Esophagus muscularis mucosa (tissue), 4 donors: Measurements from ENCODE around the gene CCDC137. TPM values are rescaled to one million over a fixed set of nuclear protein-coding genes. Genes with fewer than 3 reads are reported as not detected.

Source experiments
- DNase-seq: peaks from one replicate; pipeline ENCODE4 v3.0.0-alpha.2; 2017; ENCODE audit errors: extremely low spot score
- H3K27ac ChIP-seq, 4 donors: fragments of 200-600 bp; sonication (generic); replicated peaks in 1 of 4; 1 replicate in 3 of 4; 2 replicates in 1 of 4; pipeline ENCODE4 v1.5.1; 2016 to 2019; ENCODE audit warnings: mild to moderate bottlenecking in 1 of 4
- H3K27me3 ChIP-seq, 4 donors: fragments of 200-600 bp; sonication (generic); one replicate each; pipeline versions ENCODE4 v1.5.1 to v1.6.0; 2016 to 2019
- H3K36me3 ChIP-seq, 4 donors: fragments of 200-600 bp; sonication (generic); one replicate each; pipeline ENCODE4 v1.5.1; 2016 to 2019
- H3K4me1 ChIP-seq, 4 donors: fragments of 200-600 bp; sonication (generic); one replicate each; pipeline ENCODE4 v1.5.1; 2016 to 2019
- H3K4me3 ChIP-seq, 4 donors: fragments of 200-600 bp; sonication (generic); 1 replicate in 2 of 4; 2 replicates in 2 of 4; pipeline ENCODE4 v1.5.1; 2016 to 2019; ENCODE audit warnings: mild to moderate bottlenecking in 4 of 4, moderate library complexity in 1 of 4
- H3K9me3 ChIP-seq, 4 donors: fragments of 200-600 bp; sonication (generic); 1 replicate in 3 of 4; 2 replicates in 1 of 4; pipeline ENCODE4 v1.5.1; 2016 to 2019
- CTCF ChIP-seq, 3 experiments: fragments of 200-600 bp in 2 of 3; fragments of 450-650 bp in 1 of 3; sonication (generic) in 2 of 3; IDR thresholded peaks; one replicate each; pipeline ENCODE4 v1.5.1; 2017 to 2019; ENCODE audit warnings: antibody characterized with exemption in 3 of 3, mild to moderate bottlenecking in 2 of 3, moderate library complexity in 1 of 3
- EP300 ChIP-seq: sonication (generic); formaldehyde crosslinking; IDR thresholded peaks from one replicate; pipeline ENCODE4 v1.6.1; 2017; ENCODE audit warnings: antibody characterized with exemption
- POLR2A ChIP-seq: fragments of 450-650 bp; IDR thresholded peaks from one replicate; pipeline ENCODE4 v1.6.1; 2017; ENCODE audit warnings: antibody characterized with exemption, moderate library complexity, mild to moderate bottlenecking, low read depth
- POLR2AphosphoS5 ChIP-seq, 2 donors: sonication (generic); formaldehyde crosslinking; IDR thresholded peaks; one replicate each; pipeline ENCODE4 v1.6.1; 2017; ENCODE audit warnings: antibody characterized with exemption in 2 of 2
- WGBS: methylation state at CpG from one replicate; pipeline ENCODE4 v1.1.5; 2018; 5-methylcytosine and 5-hydroxymethylcytosine counted together
- intact Hi-C: fragments of 100-400 bp; cut with DNase I; formaldehyde crosslinking; loops from one replicate; pipeline ENCODE4 v1.15.1; 2023
- total RNA-seq, 4 donors: library from RNA; depleted of rRNA; stranded (reverse); fragments of >200 nt; gene quantifications; one replicate each; pipeline versions ENCODE4 v1.1.0 to v1.2.1, GENCODE V29; 2016

Gene CCDC137
- total RNA-seq, 4 donors from 2014 or later, result 8.9 to 14.1 (median 12.6) TPM

- WGBS, result 78% methylated on average over 18 of the region's 36 CpGs
- Histone ChIP-seq H3K4me3 (peak overlapping the region in 1 of 4 donors; percentile 7), H3K4me1 (peaks cover 25 to 41% (median 39%) of the 10 kb centered on the region in 4 donors), H3K36me3 (peaks cover 0 to 24% (median 5%) of the 10 kb centered on the region in 4 donors), H3K27ac (peak overlapping the region in 1 of 4 donors; percentile 17), H3K9me3 (no peaks in the 10 kb centered on the region), H3K27me3 (peaks cover 0 to 6% (median 0%) of the 10 kb centered on the region in 4 donors)
- intact Hi-C loops, result no loop called here
- TF ChIP-seq EP300 (no peak), POLR2AphosphoS5 (IDR thresholded peaks at IDR 0.05) (no peak), CTCF (IDR thresholded peaks at IDR 0.05) (no peak), POLR2A (no peak)
- DNase-seq, result no peak
Observed at GRCh38 chr17:81713556-81714411, 47.2 kb downstream of the CCDC137 start.

- no peak overlapping the region for H3K27ac ChIP-seq
- intact Hi-C loops, result no loop called here
- H3K36me3 ChIP-seq, result peaks cover 0 to 32% (median 5%) of the 10 kb centered on the region in 4 donors
- peaks cover 25 to 41% (median 39%) of the 10 kb centered on the region in 4 donors for H3K4me1 ChIP-seq
- no peaks in the 10 kb centered on the region for H3K9me3 ChIP-seq
- no peak for TF ChIP-seq EP300
- TF ChIP-seq POLR2AphosphoS5 (IDR thresholded peaks at IDR 0.05), result no peak
- no peak for TF ChIP-seq POLR2A
- TF ChIP-seq CTCF (IDR thresholded peaks at IDR 0.05), result no peak
- DNase-seq, result no peak
- H3K4me3 ChIP-seq, result no peak overlapping the region
- WGBS, result 91% methylated on average over 27 of the region's 39 CpGs
- H3K27me3 ChIP-seq, result peaks cover 0 to 6% (median 0%) of the 10 kb centered on the region in 4 donors
Observed at GRCh38 chr17:81714412-81715106, 48.0 kb downstream of the CCDC137 start.

GRCh38 chr17:81715107-81715871 lies 48.8 kb downstream of the CCDC137 start:
- no peak overlapping the region for H3K4me3 ChIP-seq
- peaks cover 22 to 37% (median 34%) of the 10 kb centered on the region in 4 donors for H3K4me1 ChIP-seq
- no peak for DNase-seq
- no peak overlapping the region for H3K27ac ChIP-seq
- 82% methylated on average over 2 of the region's 32 CpGs for whole genome bisulfite sequencing
- peaks cover 0 to 37% (median 5%) of the 10 kb centered on the region in 4 donors for H3K36me3 ChIP-seq
- intact Hi-C loops, result no loop called here
- H3K27me3 ChIP-seq, result peaks cover 0 to 6% (median 0%) of the 10 kb centered on the region in 4 donors
- TF ChIP-seq EP300, result no peak
- TF ChIP-seq POLR2AphosphoS5 (IDR thresholded peaks at IDR 0.05), result no peak
- TF ChIP-seq POLR2A, result no peak
- no peak for TF ChIP-seq CTCF (IDR thresholded peaks at IDR 0.05)
- H3K9me3 ChIP-seq, result no peaks in the 10 kb centered on the region

- Histone ChIP-seq H3K36me3 (peaks cover 0 to 37% (median 5%) of the 10 kb centered on the region in 4 donors), H3K4me1 (peaks cover 14 to 29% (median 27%) of the 10 kb centered on the region in 4 donors), H3K27ac (no peak overlapping the region), H3K4me3 (no peak overlapping the region), H3K27me3 (no peaks in the 10 kb centered on the region), H3K9me3 (no peaks in the 10 kb centered on the region)
- intact Hi-C loops, result no loop called here
- DNase-seq, result no peak
- TF ChIP-seq EP300 (no peak), POLR2AphosphoS5 (IDR thresholded peaks at IDR 0.05) (no peak), CTCF (IDR thresholded peaks at IDR 0.05) (no peak), POLR2A (no peak)
- 88% methylated on average over 20 of the region's 43 CpGs for WGBS
Observed at GRCh38 chr17:81715872-81716673, 49.5 kb downstream of the CCDC137 start.
